ENCODE results near the gene HCST.

HCST gene

DNA sequence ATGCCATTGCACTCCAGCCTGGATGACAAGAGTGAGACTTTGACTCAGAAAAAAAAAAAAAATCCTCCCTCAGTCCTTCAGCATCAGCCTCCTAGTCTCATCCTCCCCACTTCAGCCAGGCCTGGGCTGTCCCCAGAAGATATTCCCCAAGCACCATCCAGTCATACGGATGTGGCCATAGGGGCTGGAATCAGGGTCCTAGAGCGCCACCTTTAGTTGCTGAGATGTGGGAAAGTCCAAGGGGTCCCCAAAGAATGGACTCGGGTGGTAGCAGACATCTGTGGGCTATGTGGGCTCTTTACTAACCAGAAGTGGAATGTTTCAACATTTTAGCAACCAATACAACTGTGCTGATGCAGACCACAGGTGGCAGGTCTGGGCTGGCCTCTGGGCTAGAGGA is 8.8 kb downstream of the HCST start:
- no peak for TF ChIP-seq EZH2phosphoT487 (IDR thresholded peaks at IDR 0.05; ENCODE audit: borderline replicate concordance, low read length)
- TF ChIP-seq, protein P1, sequence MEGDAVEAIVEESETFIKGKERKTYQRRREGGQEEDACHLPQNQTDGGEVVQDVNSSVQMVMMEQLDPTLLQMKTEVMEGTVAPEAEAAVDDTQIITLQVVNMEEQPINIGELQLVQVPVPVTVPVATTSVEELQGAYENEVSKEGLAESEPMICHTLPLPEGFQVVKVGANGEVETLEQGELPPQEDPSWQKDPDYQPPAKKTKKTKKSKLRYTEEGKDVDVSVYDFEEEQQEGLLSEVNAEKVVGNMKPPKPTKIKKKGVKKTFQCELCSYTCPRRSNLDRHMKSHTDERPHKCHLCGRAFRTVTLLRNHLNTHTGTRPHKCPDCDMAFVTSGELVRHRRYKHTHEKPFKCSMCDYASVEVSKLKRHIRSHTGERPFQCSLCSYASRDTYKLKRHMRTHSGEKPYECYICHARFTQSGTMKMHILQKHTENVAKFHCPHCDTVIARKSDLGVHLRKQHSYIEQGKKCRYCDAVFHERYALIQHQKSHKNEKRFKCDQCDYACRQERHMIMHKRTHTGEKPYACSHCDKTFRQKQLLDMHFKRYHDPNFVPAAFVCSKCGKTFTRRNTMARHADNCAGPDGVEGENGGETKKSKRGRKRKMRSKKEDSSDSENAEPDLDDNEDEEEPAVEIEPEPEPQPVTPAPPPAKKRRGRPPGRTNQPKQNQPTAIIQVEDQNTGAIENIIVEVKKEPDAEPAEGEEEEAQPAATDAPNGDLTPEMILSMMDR (IDR thresholded peaks at IDR 0.05; ENCODE audit: low read depth, low read length, poor library complexity, severe bottlenecking): peak; percentile 53
- no peaks in the 10 kb centered on the region for H3K79me2 ChIP-seq (ENCODE audit: control insufficient read depth, low read length)
- peaks cover 60% of the 10 kb centered on the region for H3K4me1 ChIP-seq (ENCODE audit: control insufficient read depth, low read length)
- no peaks in the 10 kb centered on the region for H3K9me3 ChIP-seq (ENCODE audit: control insufficient read depth, insufficient read depth, low read length)
- H3K27me3 ChIP-seq (ENCODE audit: control insufficient read depth, low read length): no peaks in the 10 kb centered on the region
- H4K20me1 ChIP-seq (ENCODE audit: control insufficient read depth, insufficient read depth, low read depth, low read length): no peaks in the 10 kb centered on the region
- H3K9me2 ChIP-seq (replicated peaks; ENCODE audit: control insufficient read depth, low read length): no peaks in the 10 kb centered on the region
- H3K4me2 ChIP-seq (ENCODE audit: low read length): peak overlapping the region; percentile 47
- H3K27ac ChIP-seq (ENCODE audit: low read depth, low read length): no peak overlapping the region
- H3K4me3 ChIP-seq (ENCODE audit: low read length): no peak overlapping the region
- H3K36me3 ChIP-seq (ENCODE audit: control insufficient read depth, low read length): no peaks in the 10 kb centered on the region
- H3F3A ChIP-seq (ENCODE audit: control insufficient read depth, insufficient read depth): peaks cover 6% of the 10 kb centered on the region

- Histone ChIP-seq H3F3A (ENCODE audit: control insufficient read depth, insufficient read depth) (peaks cover 2% of the 10 kb centered on the region; the same call in 1 of the 2 replicates), H3K36me3 (ENCODE audit: control insufficient read depth, low read length) (no peaks in the 10 kb centered on the region), H3K4me3 (ENCODE audit: low read length) (0 out of 2 replicates have a peak overlapping the region, but pooled peaks have one; percentile 8), H3K79me2 (ENCODE audit: control insufficient read depth, low read length) (no peaks in the 10 kb centered on the region), H3K9me3 (ENCODE audit: control insufficient read depth, insufficient read depth, low read length) (no peaks in the 10 kb centered on the region), H3K9me2 (replicated peaks; ENCODE audit: control insufficient read depth, low read length) (no peaks in the 10 kb centered on the region), H3K27ac (ENCODE audit: low read depth, low read length) (no peak overlapping the region), H3K4me1 (ENCODE audit: control insufficient read depth, low read length) (peaks cover 60% of the 10 kb centered on the region), H3K4me2 (ENCODE audit: low read length) (peak overlapping the region; percentile 47), H3K27me3 (ENCODE audit: control insufficient read depth, low read length) (no peaks in the 10 kb centered on the region), H4K20me1 (ENCODE audit: control insufficient read depth, insufficient read depth, low read depth, low read length) (no peaks in the 10 kb centered on the region)
- TF ChIP-seq EZH2phosphoT487 (IDR thresholded peaks at IDR 0.05; ENCODE audit: borderline replicate concordance, low read length): no peak
- TF ChIP-seq, protein P1 (IDR thresholded peaks at IDR 0.05; ENCODE audit: low read depth, low read length, poor library complexity, severe bottlenecking): no peak
Measured at GRCh38 chr19:35911790-35912189, 9.5 kb downstream of the HCST start.

DNA sequence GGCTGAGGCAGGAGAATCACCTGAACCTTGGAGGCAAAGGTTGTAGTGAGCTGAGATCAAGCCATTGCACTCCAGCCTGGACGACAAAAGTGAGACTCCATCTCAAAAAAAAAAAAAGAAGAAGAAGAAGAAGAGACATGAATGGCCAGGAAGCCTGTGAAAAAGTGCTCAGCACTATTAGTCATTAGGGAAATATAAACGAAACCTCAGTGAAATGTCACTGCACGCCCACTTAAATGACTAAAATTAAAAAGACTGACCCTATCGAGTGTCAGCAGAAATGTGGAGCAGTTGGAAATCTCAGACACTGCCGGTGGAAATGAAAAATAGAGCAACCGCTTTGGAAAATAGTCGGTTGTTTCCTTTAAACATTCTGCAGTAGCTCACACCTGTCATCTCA is 11.3 kb downstream of the HCST start:
- Histone ChIP-seq H3K27me3 (ENCODE audit: control insufficient read depth, low read length) (no peaks in the 10 kb centered on the region), H3K9me3 (ENCODE audit: control insufficient read depth, insufficient read depth, low read length) (no peaks in the 10 kb centered on the region), H3K4me2 (ENCODE audit: low read length) (peak overlapping the region; percentile 26; the same call in 1 of the 2 replicates), H3K27ac (ENCODE audit: low read depth, low read length) (no peak overlapping the region), H3K4me1 (ENCODE audit: control insufficient read depth, low read length) (peaks cover 53% of the 10 kb centered on the region), H3K36me3 (ENCODE audit: control insufficient read depth, low read length) (no peaks in the 10 kb centered on the region), H4K20me1 (ENCODE audit: control insufficient read depth, insufficient read depth, low read depth, low read length) (no peaks in the 10 kb centered on the region), H3K4me3 (ENCODE audit: low read length) (no peak overlapping the region), H3F3A (ENCODE audit: control insufficient read depth, insufficient read depth) (peaks cover 4% of the 10 kb centered on the region; the same call in 1 of the 2 replicates), H3K79me2 (ENCODE audit: control insufficient read depth, low read length) (no peaks in the 10 kb centered on the region), H3K9me2 (replicated peaks; ENCODE audit: control insufficient read depth, low read length) (no peaks in the 10 kb centered on the region)
- TF ChIP-seq, protein P1 (IDR thresholded peaks at IDR 0.05; ENCODE audit: low read depth, low read length, poor library complexity, severe bottlenecking): no peak
- no peak for TF ChIP-seq EZH2phosphoT487 (IDR thresholded peaks at IDR 0.05; ENCODE audit: borderline replicate concordance, low read length)

Data from DOHH2 (cell line).